Bone marrow (tissue), 2 donors: ENCODE results near the gene STK4.
A peak's percentile ranks its signal among the peaks of the same experiment; 100 is the strongest.

Experiments used
- DNase-seq, 2 donors: peaks; one replicate each; lab custom pipeline; 2025; lab: John Stamatoyannopoulos, UW

STK4 gene

GRCh38 chr20:45028424-45029136 lies 62.3 kb downstream of the STK4 start:
- no peak for DNase-seq

GRCh38 chr20:45029884-45030283 lies 63.6 kb downstream of the STK4 start:
- DNase-seq: no peak

- DNase-seq: no peak
These were observed 66.0 kb downstream of the STK4 start for GRCh38 chr20:45032276-45032675.

GRCh38 chr20:45032781-45033180 lies 66.5 kb downstream of the STK4 start:
- no peak for DNase-seq

- DNase-seq: no peak
These were observed 68.1 kb downstream of the STK4 start for GRCh38 chr20:45034436-45034835.

- DNase-seq: no peak
These were observed 69.9 kb downstream of the STK4 start for GRCh38 chr20:45036044-45036755.

GRCh38 chr20:45037050-45037449 lies 70.7 kb downstream of the STK4 start:
- DNase-seq: no peak

- no peak for DNase-seq
These were observed 71.3 kb downstream of the STK4 start for GRCh38 chr20:45037635-45038034.

GRCh38 chr20:45038745-45039474 lies 72.6 kb downstream of the STK4 start:
- no peak for DNase-seq

- no peak for DNase-seq
These were observed 73.1 kb downstream of the STK4 start for GRCh38 chr20:45039475-45039820.

- peak in 1 of 2 donors; percentile 33 for DNase-seq
These were observed 75.4 kb downstream of the STK4 start for GRCh38 chr20:45041464-45042337.

GRCh38 chr20:45042978-45043377 lies 76.7 kb downstream of the STK4 start:
- no peak for DNase-seq

- DNase-seq: peak in 1 of 2 donors; percentile 29
These were observed 77.8 kb downstream of the STK4 start for GRCh38 chr20:45044084-45044573.

- no peak for DNase-seq
These were observed 78.3 kb downstream of the STK4 start for GRCh38 chr20:45044601-45045000.

GRCh38 chr20:45047581-45048119 lies 81.3 kb downstream of the STK4 start:
- DNase-seq: no peak

GRCh38 chr20:45049438-45049837 lies 83.1 kb downstream of the STK4 start:
- no peak for DNase-seq

- peak in 1 of 2 donors; percentile 6 for DNase-seq
These were observed 83.7 kb downstream of the STK4 start for GRCh38 chr20:45049904-45050471.

GRCh38 chr20:45051204-45052060 lies 85.1 kb downstream of the STK4 start:
- DNase-seq: no peak

- no peak for DNase-seq
These were observed 86.6 kb downstream of the STK4 start for GRCh38 chr20:45052698-45053429.
